OCI-LY1 (cell line): Measurements from ENCODE around the gene FAM3D.

Experiments
- H2AFZ ChIP-seq: fragments of 200-600 bp; sonication (generic), shearing (Covaris generic); 2 replicates; pipeline ENCODE4 v1.6.0; 2014; ENCODE audit warnings: antibody characterized with exemption, mild to moderate bottlenecking, low read length
- H3F3A ChIP-seq: fragments of 200-600 bp; sonication (generic), shearing (Covaris generic); 2 replicates; pipeline ENCODE4 v1.6.0; 2014; ENCODE audit warnings: mild to moderate bottlenecking, antibody characterized with exemption, low read length, moderate library complexity; ENCODE audit not compliant: insufficient read depth
- H3K27ac ChIP-seq: fragments of 200-600 bp; sonication (generic); 2 replicates; pipeline ENCODE4 v1.5.1; 2014; ENCODE audit warnings: low read length, mixed run types, mild to moderate bottlenecking, low read depth; ENCODE audit not compliant: poor library complexity, severe bottlenecking
- H3K27me3 ChIP-seq: fragments of 200-600 bp; sonication (generic); 2 replicates; pipeline ENCODE4 v1.6.0; 2014; ENCODE audit warnings: antibody characterized with exemption, mild to moderate bottlenecking, low read length, moderate library complexity; ENCODE audit not compliant: insufficient read depth
- H3K36me3 ChIP-seq: fragments of 200-600 bp; sonication (generic); 2 replicates; pipeline ENCODE4 v1.6.1; 2014; ENCODE audit warnings: mild to moderate bottlenecking, antibody characterized with exemption, low read length, moderate library complexity, mixed read lengths; ENCODE audit not compliant: insufficient read depth
- H3K4me1 ChIP-seq: fragments of 200-600 bp; sonication (generic); 2 replicates; pipeline ENCODE4 v1.5.1; 2014; ENCODE audit warnings: mild to moderate bottlenecking, low read length, moderate library complexity; ENCODE audit not compliant: insufficient read depth, severe bottlenecking
- H3K4me2 ChIP-seq: fragments of 200-600 bp; sonication (generic), shearing (Covaris generic); 2 replicates; pipeline ENCODE4 v1.6.1; 2014; ENCODE audit warnings: low read length
- H3K4me3 ChIP-seq: fragments of 200-600 bp; sonication (generic); 2 replicates; pipeline ENCODE4 v1.5.1; 2014; ENCODE audit warnings: low read length, low read depth, mild to moderate bottlenecking, mixed read lengths; ENCODE audit not compliant: poor library complexity, severe bottlenecking
- H3K79me2 ChIP-seq: fragments of 200-600 bp; shearing (Covaris generic); 2 replicates; pipeline ENCODE4 v1.6.1; 2016; ENCODE audit warnings: mixed run types, low read length, mixed read lengths; ENCODE audit not compliant: insufficient read depth
- H3K9ac ChIP-seq: fragments of 200-600 bp; sonication (generic), shearing (Covaris generic); 2 replicates; pipeline ENCODE4 v1.6.1; 2014; ENCODE audit warnings: mild to moderate bottlenecking, low read length, mixed read lengths
- H3K9me2 ChIP-seq: fragments of 200-600 bp; sonication (generic), shearing (Covaris generic); 2 replicates; pipeline ENCODE4 v1.6.1; 2014; ENCODE audit warnings: low read depth, mild to moderate bottlenecking, low read length, mixed read lengths
- H3K9me3 ChIP-seq: fragments of 200-600 bp; shearing (Covaris generic); 2 replicates; pipeline ENCODE4 v1.6.1; 2014; ENCODE audit warnings: low read length, mixed read lengths
- H4K20me1 ChIP-seq: fragments of 200-600 bp; sonication (generic), shearing (Covaris generic); 2 replicates; pipeline ENCODE4 v1.6.0; 2016; ENCODE audit warnings: mild to moderate bottlenecking, low read length; ENCODE audit not compliant: insufficient read depth
- CTCF ChIP-seq: fragments of 200-600 bp; sonication (generic), shearing (Covaris generic); IDR thresholded peaks from 2 replicates; pipeline ENCODE4 v1.5.1; 2017; ENCODE audit warnings: mild to moderate bottlenecking, antibody characterized with exemption, low read length, moderate library complexity, mixed read lengths
- EZH2 ChIP-seq: fragments of 200-600 bp; sonication (generic), shearing (Covaris generic); IDR thresholded peaks from 2 replicates; pipeline ENCODE4 v1.8.0; 2017; ENCODE audit warnings: borderline replicate concordance, mixed run types, mild to moderate bottlenecking, antibody characterized with exemption, low read length, moderate library complexity, mixed read lengths

FAM3D gene

GRCh38 chr3:58606693-58607092, 59.9 kb downstream of the FAM3D start:
- Histone ChIP-seq H3K27ac (no peak overlapping the region), H3K9me2 (no peaks in the 10 kb centered on the region), H3K27me3 (no peaks in the 10 kb centered on the region), H2AFZ (no peak overlapping the region), H3K36me3 (no peaks in the 10 kb centered on the region), H4K20me1 (no peaks in the 10 kb centered on the region), H3F3A (no peaks in the 10 kb centered on the region), H3K4me1 (no peaks in the 10 kb centered on the region), H3K9me3 (no peaks in the 10 kb centered on the region), H3K9ac (no peak overlapping the region), H3K4me2 (no peak overlapping the region), H3K4me3 (no peak overlapping the region), H3K79me2 (no peaks in the 10 kb centered on the region)
- TF ChIP-seq CTCF (no peak), EZH2 (no peak)

- Histone ChIP-seq H3K4me2 (no peak overlapping the region), H3K4me1 (no peaks in the 10 kb centered on the region), H2AFZ (no peak overlapping the region), H3K79me2 (no peaks in the 10 kb centered on the region), H4K20me1 (no peaks in the 10 kb centered on the region), H3K9ac (no peak overlapping the region), H3K9me2 (no peaks in the 10 kb centered on the region), H3K9me3 (no peaks in the 10 kb centered on the region), H3K4me3 (no peak overlapping the region), H3K36me3 (no peaks in the 10 kb centered on the region), H3K27me3 (no peaks in the 10 kb centered on the region), H3K27ac (no peak overlapping the region), H3F3A (no peaks in the 10 kb centered on the region)
- TF ChIP-seq CTCF, result no peak
Observed at GRCh38 chr3:58604031-58604430, 62.5 kb downstream of the FAM3D start.

- TF ChIP-seq CTCF (no peak), EZH2 (no peak)
- no peaks in the 10 kb centered on the region for H3K9me2 ChIP-seq
- H3K9me3 ChIP-seq, result no peaks in the 10 kb centered on the region
- no peak overlapping the region for H3K27ac ChIP-seq
- H3K4me1 ChIP-seq, result no peaks in the 10 kb centered on the region
- H3K9ac ChIP-seq, result no peak overlapping the region
- no peaks in the 10 kb centered on the region for H3F3A ChIP-seq
- no peaks in the 10 kb centered on the region for H3K27me3 ChIP-seq
- no peak overlapping the region for H2AFZ ChIP-seq
- H3K36me3 ChIP-seq, result no peaks in the 10 kb centered on the region
- no peak overlapping the region for H3K4me3 ChIP-seq
- no peak overlapping the region for H3K4me2 ChIP-seq
- H4K20me1 ChIP-seq, result no peaks in the 10 kb centered on the region
- no peaks in the 10 kb centered on the region for H3K79me2 ChIP-seq
Observed at GRCh38 chr3:58603606-58604005, 63.0 kb downstream of the FAM3D start.
